Hepatocyte (in vitro differentiated cells): ENCODE results near the gene KCTD6.

Experiments used
- EZH2phosphoT487 ChIP-seq: fragments of 200-600 bp; sonication (generic); IDR thresholded peaks from one replicate; pipeline ENCODE4 v1.6.1; 2018; ENCODE audit warnings: antibody characterized with exemption, mild to moderate bottlenecking, low read depth, moderate library complexity; ENCODE audit not compliant: unreplicated experiment, severe bottlenecking
- TF ChIP-seq, protein P1 (sequence below): fragments of 200-600 bp; sonication (generic); IDR thresholded peaks from 2 replicates; pipeline ENCODE4 v1.5.1; 2016; ENCODE audit warnings: antibody characterized with exemption, mild to moderate bottlenecking; ENCODE audit not compliant: poor library complexity

DNA sequence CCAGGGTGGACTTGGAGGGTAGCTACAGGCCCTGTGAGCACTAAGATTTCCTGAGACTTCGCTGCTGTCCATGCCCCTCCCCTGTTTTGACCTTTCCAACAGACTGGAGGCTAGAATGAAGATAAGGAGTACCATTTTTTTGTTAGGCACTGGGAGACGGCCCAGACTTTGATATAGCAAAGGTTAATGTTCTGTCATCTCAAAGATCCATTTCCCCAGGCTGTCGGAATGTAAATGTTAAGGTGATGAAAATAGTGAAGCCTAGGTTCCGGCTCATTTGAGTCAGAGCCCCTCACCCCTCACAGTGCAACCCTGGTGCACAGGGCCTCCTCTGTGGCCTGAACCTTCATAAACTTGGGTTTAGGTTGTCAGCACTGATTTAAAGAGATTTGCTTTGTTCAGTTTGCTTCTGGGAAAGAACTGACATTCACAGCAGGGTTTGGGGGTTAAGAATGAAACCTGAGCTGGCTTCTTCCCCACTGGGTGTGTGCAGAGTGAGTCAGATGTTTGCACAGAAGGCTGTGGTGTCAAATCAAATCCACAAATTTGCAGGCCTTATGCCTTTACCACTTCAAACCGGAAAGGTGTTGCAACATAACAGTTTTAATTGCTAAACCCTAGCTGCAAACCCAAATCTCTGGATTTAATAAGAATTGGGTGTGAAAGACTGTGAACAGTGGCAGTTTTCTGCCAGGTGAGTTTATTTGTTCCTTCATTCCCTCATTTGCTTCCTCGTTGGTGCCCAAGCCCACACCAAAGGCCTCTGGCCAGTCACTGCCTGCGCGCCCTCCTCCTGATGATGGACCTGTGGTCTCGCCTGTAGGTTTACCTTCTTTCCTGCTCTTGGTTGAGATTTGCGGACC is 20.6 kb upstream of the KCTD6 start:
- TF ChIP-seq, protein P1, sequence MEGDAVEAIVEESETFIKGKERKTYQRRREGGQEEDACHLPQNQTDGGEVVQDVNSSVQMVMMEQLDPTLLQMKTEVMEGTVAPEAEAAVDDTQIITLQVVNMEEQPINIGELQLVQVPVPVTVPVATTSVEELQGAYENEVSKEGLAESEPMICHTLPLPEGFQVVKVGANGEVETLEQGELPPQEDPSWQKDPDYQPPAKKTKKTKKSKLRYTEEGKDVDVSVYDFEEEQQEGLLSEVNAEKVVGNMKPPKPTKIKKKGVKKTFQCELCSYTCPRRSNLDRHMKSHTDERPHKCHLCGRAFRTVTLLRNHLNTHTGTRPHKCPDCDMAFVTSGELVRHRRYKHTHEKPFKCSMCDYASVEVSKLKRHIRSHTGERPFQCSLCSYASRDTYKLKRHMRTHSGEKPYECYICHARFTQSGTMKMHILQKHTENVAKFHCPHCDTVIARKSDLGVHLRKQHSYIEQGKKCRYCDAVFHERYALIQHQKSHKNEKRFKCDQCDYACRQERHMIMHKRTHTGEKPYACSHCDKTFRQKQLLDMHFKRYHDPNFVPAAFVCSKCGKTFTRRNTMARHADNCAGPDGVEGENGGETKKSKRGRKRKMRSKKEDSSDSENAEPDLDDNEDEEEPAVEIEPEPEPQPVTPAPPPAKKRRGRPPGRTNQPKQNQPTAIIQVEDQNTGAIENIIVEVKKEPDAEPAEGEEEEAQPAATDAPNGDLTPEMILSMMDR: no peak
- TF ChIP-seq EZH2phosphoT487: peak; percentile 37
